ENCODE measurements around the gene RPP30.
"Not testable (repeated sequence)": the region's sequence is repeated elsewhere in the genome, so short reads cannot be mapped to it uniquely, and the experiment has no call there.

Gene RPP30

DNA sequence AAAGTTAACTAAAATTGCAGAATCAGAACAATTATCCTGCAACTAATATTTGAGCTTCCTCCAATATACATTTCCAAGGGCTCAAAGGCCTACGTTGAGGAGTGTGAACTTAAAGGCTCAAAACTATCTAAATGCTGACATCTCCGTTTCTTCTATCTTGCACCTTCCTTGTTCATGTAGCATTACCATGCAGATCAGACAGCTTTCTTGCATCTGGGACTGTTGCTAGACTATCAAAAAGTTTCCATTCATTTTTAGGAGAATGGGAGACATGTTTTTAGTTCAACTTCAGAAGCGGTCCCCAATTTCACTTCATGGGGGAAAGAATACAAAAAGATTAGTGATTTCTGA lies 46.2 kb downstream of the RPP30 start:
- DNase-seq: no peak

DNA sequence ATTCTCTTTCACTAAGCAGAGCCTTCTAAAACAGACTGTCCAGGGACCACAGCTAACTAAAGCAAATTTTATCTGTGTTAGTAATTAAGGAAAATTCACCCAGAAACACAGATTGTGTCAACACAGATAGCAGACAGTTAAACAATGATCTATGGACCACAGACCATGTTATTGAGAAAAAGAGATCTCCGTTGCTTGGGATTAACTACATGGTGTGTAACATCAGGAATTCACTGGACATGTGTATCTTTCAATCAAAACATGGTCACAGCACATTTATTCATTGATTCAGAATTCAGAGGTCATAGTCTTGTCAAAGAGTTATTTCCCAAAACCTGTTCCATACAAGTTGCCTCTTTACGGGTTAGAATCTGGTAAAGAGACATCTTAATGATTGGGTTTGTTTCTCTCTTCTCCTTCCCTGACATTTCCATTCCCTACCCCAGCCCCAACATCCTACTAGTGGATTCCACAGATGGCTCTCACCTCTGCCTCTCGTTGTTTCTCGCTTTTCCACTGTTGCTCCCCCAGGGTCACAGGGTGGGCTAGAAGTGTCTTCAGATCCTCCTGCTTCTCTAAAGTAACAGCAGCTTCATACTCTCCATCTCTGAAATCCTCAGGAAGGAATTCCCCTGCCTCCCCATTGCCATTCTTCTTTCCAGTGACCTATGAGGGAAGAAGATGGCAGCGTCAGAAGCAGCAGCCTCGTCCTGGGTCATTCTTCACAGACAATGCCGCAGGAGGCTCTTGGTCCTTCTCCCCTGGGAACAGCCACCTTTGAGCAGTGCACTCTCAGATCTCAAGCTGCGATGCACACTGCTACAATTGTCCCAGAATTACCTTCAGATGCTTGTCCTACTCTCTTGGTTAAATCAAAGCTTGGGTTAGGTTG lies 48.2 kb downstream of the RPP30 start:
- no peak for DNase-seq

DNA sequence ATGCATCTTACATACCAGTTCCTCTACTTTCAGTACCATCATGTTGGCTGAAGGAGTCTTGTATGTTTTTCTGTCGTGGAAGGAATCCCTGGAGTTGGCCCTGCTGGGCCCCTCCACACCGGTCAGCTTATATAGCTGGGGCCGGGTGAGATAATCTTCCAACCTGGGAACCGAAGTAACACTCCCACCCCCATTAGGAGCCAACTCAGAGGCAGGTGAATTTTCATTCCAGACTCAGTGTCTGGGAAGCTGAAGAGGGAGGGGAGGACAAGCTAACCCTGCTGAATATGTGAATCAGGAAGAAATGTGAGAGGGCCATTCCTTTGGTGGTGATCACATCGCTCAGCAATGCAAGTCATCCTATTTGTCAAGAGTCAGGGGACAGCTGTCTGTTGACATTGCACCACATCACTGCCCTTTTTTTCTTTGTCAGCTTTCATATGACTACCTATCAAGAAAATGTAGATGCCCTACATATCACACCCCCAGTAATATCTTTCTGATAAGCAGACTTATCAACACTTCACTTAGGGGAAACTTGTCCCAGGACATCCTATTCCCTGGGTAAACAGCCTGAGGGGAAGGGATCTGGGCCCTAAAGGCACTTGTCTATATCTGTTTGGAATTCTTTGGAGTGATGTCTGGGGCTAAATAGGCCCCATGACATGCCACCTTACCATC lies 49.4 kb downstream of the RPP30 start, which contains the start of gene ANKRD1:
Gene ANKRD1 (minus strand): TSS at position 102 of the 681 bp plus-strand sequence. CDS start 60 bp downstream, at position 42.
- DNase-seq: no peak

DNA sequence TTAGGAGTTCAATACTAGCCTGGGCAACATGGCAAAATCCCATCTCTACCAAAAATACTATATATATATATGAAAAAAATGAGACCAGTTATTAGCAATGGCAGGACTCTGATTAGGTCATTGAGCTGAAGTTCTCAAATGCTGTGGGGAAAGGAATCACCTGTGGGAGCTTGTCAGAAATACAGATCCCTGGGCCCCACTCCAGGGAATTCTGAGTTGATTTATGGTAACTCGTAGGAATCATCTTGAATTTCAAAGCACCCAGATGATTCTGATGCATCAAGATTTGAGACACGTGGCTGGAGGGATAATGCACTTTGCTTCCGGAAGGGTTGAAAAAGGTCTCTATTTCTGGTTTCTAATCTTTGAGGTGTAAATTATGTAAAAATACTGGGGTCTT lies 50.1 kb downstream of the RPP30 start:
- no peak for DNase-seq

DNA sequence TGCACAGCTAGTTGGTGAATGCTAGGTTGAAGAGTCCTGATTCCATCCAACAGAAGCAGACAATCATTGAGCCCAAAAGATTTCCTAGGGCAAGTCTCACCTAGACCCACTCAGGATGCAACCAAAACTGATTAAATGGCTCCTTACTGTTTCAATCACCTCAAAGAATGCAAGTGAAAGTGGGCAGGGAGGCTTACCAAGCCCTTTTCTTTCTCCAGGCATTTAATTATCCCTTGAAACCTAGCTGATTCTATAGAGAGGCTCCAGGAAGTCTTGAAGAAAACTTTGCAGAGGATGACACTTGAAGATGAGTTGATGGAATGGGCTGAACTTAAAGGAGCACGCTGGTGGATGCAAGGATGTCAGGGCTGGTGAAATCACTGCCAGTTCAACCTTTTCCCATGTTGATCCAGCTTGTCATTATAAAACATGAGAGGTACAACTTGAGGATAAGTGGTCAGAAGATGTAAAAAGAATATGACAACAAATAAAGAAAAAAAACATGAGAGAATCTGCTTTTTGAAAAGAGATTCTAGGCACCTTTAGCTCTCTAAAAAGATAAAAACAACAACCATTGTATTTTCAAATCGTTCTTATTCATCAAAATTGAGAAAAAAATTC lies 51.4 kb downstream of the RPP30 start:
- no peak for DNase-seq

DNA sequence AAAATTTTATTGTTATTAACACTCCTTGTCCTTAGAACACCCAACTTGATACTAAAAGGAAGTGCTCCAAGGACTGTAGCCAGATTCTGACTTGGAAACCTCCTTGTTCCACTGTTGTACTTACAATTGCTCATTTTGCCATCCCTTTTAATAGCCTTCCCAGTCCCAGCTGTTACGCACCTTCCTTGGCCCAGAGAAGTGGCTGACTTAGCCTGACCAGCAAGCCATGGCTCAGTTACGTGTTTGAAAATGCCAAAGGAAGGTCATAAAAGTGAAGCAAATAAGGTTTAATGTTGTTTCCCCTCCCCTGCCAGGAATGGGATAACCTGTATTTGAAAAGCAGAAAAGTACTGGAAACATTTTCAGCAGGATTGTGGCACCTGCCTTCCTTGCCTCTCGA lies 52.8 kb downstream of the RPP30 start:
- DNase-seq: no peak

DNA sequence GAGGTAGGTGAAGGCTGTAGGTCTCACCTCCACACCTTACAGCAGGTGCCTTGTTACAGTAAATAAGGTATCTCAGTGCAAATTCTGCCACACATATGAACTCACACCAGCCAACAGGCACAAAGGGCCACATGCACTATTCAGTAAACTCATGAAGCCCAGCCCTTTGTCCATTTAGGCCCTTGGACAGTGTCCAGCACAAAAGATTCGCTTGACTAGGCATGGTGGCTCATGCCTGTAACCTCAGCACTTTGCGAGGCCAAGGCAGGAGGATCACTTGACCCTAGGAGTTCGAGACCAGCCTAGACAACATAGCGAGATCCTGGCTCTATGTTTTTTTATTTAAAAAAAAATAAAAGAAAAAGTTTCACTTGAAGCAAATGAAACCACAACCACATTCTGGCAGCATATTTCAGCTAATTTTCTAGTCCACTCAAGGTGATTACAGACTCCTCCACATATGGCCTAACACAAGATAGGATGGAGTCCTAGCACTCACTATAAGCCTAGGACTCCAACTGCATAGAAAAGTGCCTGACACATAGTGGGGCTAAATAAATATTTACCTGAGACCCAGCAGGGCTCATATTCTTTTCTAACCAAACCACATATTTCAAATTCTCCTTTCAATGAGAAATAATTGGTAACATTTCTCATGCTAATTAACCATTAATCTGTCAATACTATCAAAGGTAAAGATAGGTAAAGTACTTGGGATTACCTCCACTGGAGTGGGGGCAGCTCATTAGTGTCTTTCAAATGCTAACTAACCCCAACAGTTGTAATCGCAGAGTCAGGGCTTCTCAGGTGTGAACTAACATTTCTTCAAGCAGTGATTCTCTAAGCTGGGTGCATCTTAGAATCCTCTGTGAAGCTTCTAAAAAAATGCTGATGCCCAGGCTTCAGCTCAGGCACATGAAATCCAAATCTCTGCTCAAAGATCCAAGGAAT lies 53.6 kb downstream of the RPP30 start:
- DNase-seq: no peak

DNA sequence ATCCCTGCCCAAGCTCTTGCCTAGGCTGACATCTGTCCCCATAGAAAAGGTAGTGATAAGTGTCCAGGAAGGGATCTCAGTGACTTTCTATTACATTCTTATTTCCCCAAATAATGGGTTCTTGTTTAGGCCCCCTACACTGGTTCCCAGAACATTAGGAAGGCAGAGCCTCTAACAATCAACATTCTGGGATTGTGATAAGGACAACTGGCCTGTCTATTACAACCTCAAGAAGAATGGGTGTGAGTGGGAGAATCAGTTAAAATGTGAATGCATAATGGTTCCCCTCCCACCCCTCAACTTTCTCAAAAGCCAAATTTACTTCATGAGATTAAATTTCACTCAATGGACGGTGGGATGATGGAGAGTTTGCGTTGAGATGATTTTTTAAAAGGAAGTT lies 55.5 kb downstream of the RPP30 start:
- DNase-seq: no peak

DNA sequence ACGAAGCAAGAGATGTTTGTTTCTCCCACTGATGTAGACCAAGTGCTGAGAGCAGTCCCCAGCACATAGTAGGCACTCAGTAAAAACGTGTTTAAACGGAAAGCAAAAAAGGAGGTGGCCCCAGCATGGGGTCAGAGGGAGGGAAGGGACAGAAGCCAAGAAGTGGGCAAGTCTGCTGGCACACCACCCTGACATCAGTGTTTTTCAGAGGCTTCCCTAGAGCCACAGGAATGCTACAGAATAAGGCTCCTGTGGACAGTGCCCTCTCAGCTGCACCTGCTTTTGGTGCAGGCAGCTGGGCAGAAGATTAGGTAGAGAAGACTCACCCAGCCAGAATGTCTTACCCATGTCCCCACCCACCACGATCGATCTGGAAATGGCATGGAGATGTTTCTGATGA lies 57.4 kb downstream of the RPP30 start:
- no peak for DNase-seq

DNA sequence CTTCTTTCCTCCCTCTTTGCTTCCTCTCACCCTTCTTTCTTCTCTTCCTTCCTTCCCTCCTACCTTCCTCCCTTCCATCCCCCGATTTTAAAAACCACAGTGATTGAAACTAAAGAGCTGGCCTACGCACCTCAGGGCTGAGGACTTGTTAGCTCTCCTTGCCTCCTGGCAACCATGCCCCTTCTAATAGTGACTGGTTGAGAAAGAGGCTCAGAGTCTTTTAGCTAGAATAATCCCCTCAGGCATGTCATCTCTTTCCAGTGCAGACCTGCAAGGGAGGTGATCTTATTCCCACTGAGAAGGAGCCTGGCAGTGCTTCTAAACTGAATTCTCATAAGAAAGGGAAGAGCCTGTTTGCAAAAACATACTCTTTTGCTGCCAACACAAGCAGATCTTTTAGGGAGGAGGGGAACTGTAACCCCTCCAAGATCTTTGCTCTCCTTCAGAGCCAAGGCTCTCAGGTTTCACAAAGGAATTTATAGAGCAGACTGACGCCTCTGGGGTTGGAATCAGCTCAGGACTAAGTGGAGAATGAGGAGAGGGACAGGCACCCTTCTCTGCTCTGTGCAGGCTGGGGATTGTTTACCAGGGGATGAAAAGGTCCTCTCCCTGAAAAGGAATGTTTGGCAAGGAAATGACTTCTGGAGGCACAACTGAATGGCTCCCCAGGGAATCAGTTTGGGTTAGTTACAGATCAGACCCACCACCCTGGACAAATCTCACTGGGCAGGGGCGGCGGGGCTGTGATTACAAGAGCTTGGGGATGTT lies 58.5 kb downstream of the RPP30 start:
- DNase-seq: no peak

DNA sequence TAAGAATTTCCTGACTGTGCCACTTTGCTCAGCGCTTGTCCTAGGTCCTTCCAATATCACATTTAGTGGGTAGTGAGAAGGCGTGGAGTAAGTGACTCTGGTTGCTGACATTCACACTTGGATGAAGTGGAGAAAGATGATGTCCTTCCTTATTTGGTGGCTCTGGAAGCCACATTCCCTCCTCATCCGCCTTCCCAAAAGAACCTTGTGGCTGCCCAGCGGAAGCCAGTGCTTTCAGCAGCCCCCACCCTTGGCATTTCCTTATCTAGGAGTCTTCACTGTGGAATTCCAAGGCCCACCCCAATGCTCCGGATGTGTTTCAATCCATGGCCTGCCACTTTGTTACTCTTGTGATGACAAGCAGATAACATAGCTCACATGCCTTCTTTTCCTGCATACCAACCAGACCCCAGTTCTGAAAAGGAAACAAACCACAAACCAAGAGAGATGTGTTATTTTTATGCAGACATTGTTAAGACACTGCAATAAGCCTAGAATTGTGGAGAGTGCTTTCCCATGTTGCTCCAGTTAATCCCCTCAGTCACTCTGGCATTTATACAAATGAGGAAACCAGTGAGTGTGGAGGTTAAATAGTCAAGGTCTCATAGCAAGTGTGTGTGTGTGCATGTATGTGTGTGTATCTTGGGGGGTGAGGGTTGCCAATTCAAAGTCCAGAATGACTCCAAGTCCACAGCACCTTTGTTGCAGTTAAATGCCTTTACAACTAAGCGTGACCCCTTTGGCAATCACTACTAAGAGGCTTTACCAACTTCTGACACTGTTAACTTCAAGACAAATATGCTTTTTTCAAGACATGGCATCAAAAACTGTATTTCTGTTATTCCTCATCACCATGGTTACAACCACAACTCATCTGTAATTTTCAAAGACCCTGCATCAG lies 59.4 kb downstream of the RPP30 start:
- DNase-seq: no peak

DNA sequence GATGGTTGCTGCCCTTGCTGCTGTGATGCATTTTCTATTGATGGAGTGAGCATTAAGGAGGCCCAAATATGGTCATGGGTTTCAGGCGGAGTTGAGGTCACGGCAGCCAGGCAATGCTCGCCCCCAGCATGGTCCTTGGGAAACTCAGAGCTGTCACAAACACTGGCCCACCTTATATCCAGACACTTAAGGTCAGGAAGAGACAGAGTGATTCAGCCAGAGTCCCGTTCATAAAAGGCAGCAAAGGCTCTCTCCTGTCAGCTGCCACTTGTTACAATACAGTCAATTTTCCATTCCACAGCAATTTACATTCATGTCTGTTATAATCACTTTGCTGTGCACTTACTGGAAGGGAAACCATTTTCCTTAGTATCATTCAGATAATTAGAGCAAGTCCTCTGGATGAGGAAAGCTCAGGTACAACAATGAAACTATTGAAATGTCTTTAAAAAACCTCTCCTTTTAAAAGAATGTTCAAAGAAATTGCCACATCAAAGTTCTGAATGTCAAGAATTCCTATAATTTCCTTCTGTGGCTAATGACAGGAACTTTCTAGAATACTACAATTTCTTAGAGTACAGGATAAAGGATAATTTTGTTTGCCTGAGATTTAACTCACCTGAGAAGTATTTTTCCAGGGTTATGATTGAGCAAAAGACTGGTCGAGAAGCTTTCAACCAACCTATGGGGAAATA lies 64.0 kb downstream of the RPP30 start:
- no peak for DNase-seq

DNA sequence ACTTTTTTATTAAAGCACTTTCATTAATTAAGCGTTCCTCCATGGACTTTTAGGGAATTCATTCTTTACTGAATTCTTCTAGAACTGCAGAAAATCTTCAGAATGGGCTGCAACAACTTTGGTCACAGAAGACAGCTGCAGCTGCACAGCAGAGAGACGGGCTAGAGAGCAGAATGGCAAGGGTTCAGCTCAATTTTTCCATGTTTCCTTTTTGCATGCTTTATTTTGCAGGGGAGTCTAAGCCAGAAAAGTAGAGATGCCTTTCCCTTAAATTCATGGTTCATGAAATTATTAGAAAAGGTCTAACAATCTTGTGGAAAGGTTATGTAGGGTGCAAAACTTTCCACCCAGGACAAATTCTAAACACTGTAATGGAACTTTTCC lies 64.5 kb downstream of the RPP30 start:
- DNase-seq: no peak

DNA sequence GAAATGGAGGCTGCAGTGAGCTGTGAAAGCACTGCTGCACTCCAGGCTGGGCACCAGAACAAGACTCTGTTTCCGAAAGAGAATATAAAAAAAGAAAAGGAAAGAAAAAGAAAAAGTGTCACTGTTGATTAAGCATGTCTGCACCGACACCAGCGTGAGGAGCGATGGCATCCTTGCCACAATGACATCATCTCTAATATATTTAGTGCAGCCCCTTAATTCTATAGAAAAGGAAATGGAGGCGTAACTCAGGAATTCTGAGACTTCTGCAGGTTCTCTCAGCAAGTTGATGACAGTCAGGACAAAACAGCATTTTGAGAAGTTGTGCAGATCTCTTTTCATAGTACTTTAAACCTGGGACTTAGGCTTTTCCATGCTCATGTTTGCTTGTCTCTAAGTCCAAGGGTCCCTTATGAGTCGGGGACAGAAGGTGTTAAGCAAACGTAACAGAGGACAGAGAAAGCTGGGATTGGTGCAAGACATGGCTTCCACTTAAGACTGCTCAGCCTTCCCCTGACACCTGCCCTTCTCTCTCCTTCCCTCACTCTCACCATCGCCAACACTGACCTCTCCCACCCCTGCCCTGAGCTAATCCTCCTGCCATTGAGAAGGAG lies 66.0 kb downstream of the RPP30 start:
- no peak for DNase-seq

DNA sequence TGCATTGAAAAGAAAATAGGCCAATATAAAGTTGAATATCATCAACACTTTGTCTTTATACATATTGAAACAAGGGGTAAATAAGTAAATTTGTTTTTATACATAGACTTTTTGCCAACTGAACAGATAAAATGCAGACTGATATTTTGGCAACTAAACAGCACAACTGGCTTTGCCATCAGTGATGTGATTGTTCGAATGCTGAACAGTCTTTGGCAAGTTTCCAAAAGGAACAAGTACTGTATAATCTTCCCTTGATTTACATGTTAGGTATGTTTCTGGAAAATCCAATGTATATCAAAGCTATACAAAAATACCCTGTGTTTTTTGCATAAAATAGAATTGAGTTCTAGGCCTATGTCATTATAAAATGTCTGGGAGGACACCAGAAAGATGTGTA lies 67.3 kb downstream of the RPP30 start:
- no peak for DNase-seq

DNA sequence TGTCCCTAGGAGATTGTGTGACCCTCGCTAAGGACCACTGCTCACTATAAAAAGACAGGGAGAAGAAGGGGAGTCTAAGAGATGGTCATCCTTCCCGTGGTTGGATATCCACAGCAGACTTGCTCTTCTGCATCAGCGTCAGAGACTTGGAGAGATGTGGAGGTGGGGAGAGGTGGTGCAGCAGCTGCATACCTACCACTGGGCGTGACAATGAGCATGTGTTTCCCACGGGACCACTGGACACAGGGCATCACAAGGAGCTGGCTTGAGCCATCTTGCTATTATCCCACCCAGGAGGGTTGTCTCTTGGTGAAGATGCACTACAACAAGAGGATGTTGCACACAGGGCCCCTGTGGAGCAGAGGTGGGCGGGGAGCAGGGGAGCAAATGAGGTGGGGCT lies 67.9 kb downstream of the RPP30 start:
- DNase-seq: no peak

DNA sequence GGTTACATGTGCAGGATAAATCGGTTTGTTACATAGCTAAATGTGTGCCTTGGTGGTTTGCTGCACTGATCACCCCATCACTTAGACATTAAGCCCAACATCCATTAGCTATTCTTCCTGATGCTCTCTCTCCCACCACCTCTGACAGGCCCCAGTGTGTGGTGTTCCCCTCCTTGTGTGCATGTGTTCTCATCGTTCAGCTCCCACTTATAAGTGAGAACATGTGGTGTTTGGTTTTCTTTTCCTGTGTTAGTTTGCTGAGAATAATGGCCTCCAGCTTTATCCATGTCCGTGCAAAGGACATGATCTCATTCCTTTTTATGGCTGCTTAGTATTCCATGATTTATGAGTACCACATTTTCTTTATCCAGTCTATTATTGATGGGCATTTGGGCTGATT lies 71.2 kb downstream of the RPP30 start:
- DNase-seq: not testable (repeated sequence)

DNA sequence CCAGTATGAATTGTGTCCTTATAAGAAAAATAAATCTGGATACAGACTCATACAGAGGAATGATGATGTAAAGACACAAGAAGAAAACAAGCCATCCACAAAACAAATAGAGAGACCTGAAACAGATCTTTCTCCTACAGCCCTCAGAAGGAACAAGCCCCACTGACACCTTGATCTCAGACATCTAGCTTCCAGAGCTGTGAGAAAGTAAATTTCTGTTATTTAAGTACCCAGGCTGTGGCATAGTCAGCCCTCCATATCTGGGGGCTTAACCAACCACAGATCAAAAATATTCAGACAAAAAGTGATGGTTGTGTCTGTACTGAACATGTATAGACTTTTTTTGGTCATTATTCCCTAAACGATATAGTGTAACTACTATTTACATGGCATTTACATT lies 73.0 kb downstream of the RPP30 start:
- no peak for DNase-seq

DNA sequence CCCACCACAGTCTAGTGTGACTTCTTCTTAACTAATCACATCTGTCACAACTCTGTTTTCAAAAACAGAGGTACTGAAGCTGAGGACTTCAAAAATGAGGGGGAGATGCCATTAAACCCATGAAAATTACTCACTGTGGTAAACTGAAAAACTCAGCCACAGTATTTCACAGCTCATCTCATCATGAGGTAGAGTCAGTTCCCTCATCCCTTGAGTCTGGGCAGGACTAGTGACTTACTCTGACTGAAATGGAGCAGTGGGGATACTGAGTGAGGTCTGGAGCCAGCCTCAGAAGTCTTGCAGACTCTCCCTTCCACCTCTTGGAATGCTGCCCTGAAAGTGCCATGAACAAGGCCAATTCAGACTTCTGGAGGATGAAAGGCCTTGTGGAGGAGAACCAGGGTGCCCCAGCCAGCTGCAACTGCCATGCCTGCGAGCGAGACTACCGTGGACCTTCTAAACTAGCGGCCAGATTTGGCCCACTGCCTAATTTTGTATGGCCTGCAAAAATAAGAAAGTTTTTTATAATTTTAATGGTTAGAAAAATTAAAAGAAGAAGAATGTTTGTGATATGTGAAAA lies 73.8 kb downstream of the RPP30 start:
- no peak for DNase-seq
